Colonic mucosa (tissue), 4 donors: ENCODE data around the gene AATK. TPM values are rescaled to one million over a fixed set of nuclear protein-coding genes. Genes with fewer than 3 reads are reported as not detected.

Experiments used
- DNase-seq: peaks from one replicate; pipeline ENCODE4 v3.0.0-alpha.2; 2020
- H3K27ac ChIP-seq: fragments of 200-600 bp; one replicate; pipeline ENCODE4 v1.8.0; 2021
- H3K27me3 ChIP-seq: fragments of 200-600 bp; one replicate; pipeline ENCODE4 v1.8.0; 2021
- H3K36me3 ChIP-seq: fragments of 200-600 bp; one replicate; pipeline ENCODE4 v1.8.0; 2021
- H3K4me1 ChIP-seq: fragments of 200-600 bp; one replicate; pipeline ENCODE4 v1.8.0; 2021; ENCODE audit warnings: mild to moderate bottlenecking
- H3K4me3 ChIP-seq: fragments of 200-600 bp; one replicate; pipeline ENCODE4 v1.8.0; 2021
- H3K9ac ChIP-seq, 2 donors: one replicate each; pipeline ENCODE4 v1.7.0; 2013; ENCODE audit warnings: control low read depth in 2 of 2, low read depth in 2 of 2, low read length in 2 of 2
- H3K9me3 ChIP-seq: fragments of 200-600 bp; one replicate; pipeline ENCODE4 v1.8.0; 2021
- intact Hi-C: fragments of 100-400 bp; cut with DNase I; formaldehyde crosslinking; loops from one replicate; pipeline ENCODE4 v1.14.1; 2022
- total RNA-seq, 2 donors: library from RNA; stranded (reverse); fragmentation: NEBNext Ultra II Directional in 1 of 2; extraction: Animal tissue kit (Norgen Biotek cat#: 25700) in 1 of 2; gene quantifications; one replicate each; pipeline ENCODE4 v1.2.1, GENCODE V29; 2021
- TF ChIP-seq, protein P1 (sequence below): fragments of 200-600 bp; IDR thresholded peaks from one replicate; pipeline ENCODE4 v1.8.0; 2022; ENCODE audit warnings: antibody characterized with exemption, mild to moderate bottlenecking
- donor health status: healthy.
- donor health status: DM: no; HTN: no; CAD: no.
- donor health status: DM: no; HTN: no; CAD: no.

Gene AATK
- total RNA-seq, 2 donors from 2014 or later: 9.1 to 13.3 TPM

DNA sequence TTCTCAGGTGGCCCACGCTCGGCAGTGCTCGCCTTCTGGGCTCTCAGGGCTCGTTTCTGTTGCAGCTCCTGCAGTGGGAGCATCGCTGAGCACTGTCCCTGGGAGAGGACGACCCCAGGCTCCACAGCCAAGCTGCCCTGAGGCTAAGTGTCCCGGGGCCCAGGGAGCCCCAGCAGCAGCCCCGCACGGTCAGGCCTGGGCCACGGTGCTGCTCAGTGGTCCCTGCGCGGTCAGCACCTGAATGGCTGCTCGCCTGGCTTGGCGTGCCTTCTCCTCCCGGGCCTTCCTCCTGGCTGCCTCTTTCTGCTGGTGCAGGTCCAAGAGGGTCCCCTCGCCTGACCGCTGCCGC, 33.4 kb upstream of the AATK start:
- H3K9me3 ChIP-seq: no peaks in the 10 kb centered on the region
- H3K36me3 ChIP-seq: no peaks in the 10 kb centered on the region
- no peak for DNase-seq
- H3K4me1 ChIP-seq: no peaks in the 10 kb centered on the region
- TF ChIP-seq, protein P1, sequence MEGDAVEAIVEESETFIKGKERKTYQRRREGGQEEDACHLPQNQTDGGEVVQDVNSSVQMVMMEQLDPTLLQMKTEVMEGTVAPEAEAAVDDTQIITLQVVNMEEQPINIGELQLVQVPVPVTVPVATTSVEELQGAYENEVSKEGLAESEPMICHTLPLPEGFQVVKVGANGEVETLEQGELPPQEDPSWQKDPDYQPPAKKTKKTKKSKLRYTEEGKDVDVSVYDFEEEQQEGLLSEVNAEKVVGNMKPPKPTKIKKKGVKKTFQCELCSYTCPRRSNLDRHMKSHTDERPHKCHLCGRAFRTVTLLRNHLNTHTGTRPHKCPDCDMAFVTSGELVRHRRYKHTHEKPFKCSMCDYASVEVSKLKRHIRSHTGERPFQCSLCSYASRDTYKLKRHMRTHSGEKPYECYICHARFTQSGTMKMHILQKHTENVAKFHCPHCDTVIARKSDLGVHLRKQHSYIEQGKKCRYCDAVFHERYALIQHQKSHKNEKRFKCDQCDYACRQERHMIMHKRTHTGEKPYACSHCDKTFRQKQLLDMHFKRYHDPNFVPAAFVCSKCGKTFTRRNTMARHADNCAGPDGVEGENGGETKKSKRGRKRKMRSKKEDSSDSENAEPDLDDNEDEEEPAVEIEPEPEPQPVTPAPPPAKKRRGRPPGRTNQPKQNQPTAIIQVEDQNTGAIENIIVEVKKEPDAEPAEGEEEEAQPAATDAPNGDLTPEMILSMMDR: no peak
- H3K9ac ChIP-seq: no peak overlapping the region
- H3K27ac ChIP-seq: no peak overlapping the region
- no peak overlapping the region for H3K4me3 ChIP-seq
- intact Hi-C loops: no loop called here
- H3K27me3 ChIP-seq: no peaks in the 10 kb centered on the region

DNA sequence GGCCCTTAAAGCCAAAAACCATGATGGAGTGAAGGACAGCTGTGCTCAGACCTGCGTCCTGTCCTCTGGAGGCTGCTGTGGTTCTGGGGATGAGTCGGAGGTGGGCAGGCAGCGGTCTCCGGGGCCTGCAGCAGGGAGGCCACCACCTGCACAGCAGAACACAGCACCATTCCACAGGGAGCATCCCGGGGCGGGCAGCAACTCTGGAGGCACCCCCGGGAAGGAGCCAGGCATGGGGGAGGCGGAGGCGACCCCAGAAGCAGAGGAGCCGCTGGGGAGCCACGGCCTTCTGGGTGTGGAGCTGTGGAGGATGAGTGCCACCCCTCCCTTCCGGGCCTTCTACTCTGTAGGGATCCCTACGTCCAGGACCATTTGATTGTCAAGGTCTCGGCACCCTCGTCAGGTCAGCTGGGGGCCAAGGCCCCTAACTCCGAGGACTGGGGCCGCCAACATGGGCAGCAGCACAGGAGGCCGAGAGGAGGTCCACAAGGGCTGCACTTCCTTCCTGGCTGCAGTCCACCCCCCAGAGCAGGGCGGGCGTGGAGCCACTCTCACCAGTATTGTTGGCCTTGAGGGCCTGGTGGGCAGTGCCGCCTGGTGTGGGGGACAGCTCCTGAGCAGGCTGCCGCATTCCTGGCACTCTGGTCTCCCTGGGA, 32.9 kb upstream of the AATK start:
- H3K9me3 ChIP-seq: no peaks in the 10 kb centered on the region
- no peak overlapping the region for H3K9ac ChIP-seq
- intact Hi-C loops: no loop called here
- H3K4me3 ChIP-seq: no peak overlapping the region
- DNase-seq: no peak
- no peaks in the 10 kb centered on the region for H3K36me3 ChIP-seq
- no peaks in the 10 kb centered on the region for H3K27me3 ChIP-seq
- H3K27ac ChIP-seq: no peak overlapping the region
- TF ChIP-seq, protein P1: no peak
- no peaks in the 10 kb centered on the region for H3K4me1 ChIP-seq

- TF ChIP-seq, protein P1: no peak
- Histone ChIP-seq H3K36me3 (no peaks in the 10 kb centered on the region), H3K9me3 (no peaks in the 10 kb centered on the region), H3K27me3 (no peaks in the 10 kb centered on the region), H3K4me3 (no peak overlapping the region), H3K9ac (no peak overlapping the region), H3K4me1 (no peaks in the 10 kb centered on the region), H3K27ac (no peak overlapping the region)
- DNase-seq: no peak
- intact Hi-C loops: no loop called here
Observed at GRCh38 chr17:81197831-81198490, 31.9 kb upstream of the AATK start.

GRCh38 chr17:81197409-81197795, 31.4 kb upstream of the AATK start:
- no peak for DNase-seq
- Histone ChIP-seq H3K36me3 (no peaks in the 10 kb centered on the region), H3K9me3 (no peaks in the 10 kb centered on the region), H3K4me1 (no peaks in the 10 kb centered on the region), H3K27me3 (no peaks in the 10 kb centered on the region), H3K4me3 (no peak overlapping the region), H3K27ac (no peak overlapping the region), H3K9ac (no peak overlapping the region)
- intact Hi-C loops: no loop called here
- TF ChIP-seq, protein P1: no peak

DNA sequence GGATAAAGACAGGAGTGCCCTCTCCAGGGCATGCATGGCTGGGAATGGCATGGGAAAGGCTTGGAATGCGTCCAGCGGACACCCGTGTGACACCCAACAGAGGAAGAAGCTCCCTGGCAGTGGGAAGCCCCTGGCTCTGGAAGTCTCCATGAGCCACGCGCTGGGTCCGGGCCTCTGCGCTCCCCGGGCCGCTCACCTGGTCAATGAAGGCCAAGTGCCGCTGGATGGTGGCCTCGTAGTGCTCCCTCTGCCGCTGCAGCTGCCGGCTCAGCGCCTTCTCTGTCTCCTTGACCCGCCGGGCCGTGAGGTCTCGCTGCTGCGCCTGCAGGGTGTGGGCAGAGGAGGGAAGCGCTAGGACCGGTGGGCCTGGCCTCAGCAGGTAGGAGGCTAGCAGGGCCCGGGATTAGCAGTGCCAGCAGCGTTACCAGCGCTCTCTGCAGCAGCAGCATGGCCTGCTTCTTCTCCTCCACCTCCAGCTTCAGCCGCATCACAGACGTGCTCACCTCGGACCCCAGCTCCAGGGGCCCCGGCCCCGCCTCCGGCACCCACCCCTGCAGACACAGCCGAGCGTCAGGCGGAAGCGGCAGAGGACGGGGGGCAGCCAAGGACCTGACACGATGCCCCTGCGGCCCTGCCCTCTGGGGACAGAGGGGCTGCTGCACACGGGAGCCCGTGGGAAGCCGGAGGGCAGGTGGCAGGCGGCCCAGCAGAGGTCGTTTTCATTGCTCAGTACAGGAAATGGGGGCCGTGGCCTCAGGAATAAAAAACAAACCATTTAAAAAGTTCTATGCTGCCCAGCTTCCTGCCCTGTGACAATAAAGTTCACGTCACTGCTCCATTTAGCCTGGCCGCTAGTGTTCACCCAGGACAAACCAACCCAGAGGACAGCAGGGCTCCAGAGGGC, 30.7 kb upstream of the AATK start:
- Histone ChIP-seq H3K9ac (no peak overlapping the region), H3K27me3 (no peaks in the 10 kb centered on the region), H3K36me3 (no peaks in the 10 kb centered on the region), H3K27ac (no peak overlapping the region), H3K4me3 (no peak overlapping the region), H3K4me1 (no peaks in the 10 kb centered on the region), H3K9me3 (no peaks in the 10 kb centered on the region)
- DNase-seq: no peak
- TF ChIP-seq, protein P1: no peak
- intact Hi-C loops: no loop called here
